K562 (cell line): ENCODE data around the gene ZFP57. TPM values are rescaled to one million over a fixed set of nuclear protein-coding genes. Genes with fewer than 3 reads are reported as not detected.
A peak's percentile ranks its signal among the peaks of the same experiment; 100 is the strongest.

Experiments used
- ATAC-seq: fragments of 200-7000 bp; cut with Tn5 transposase; 3 replicates; pipeline ENCODE4 v1.9.1; 2020; ENCODE audit warnings: moderate library complexity
- BruUV-seq: library from RNA; stranded (reverse); fragments of 400-500 nt; replicated peaks from 2 replicates; lab custom pipeline; 2021; lab: Mats Ljungman, UMichigan
- CTCF ChIA-PET: fragments of 300-600 bp; formaldehyde crosslinking; extraction: SDS; loops from one replicate; lab custom pipeline; 2021; ENCODE audit warnings: low intra/inter-chr PET ratio; lab: Yijun Ruan, JAX
- POLR2A ChIA-PET: fragments of 300-600, 350-650 bp; sonication (Branson Sonifier 250); formaldehyde crosslinking; extraction: SDS; loops from one replicate; lab custom pipeline; 2021; ENCODE audit warnings: antibody characterized with exemption, inconsistent platforms; lab: Yijun Ruan, JAX
- DNase-seq, 4 experiments: peaks; one replicate each; pipeline versions ENCODE4 v3.0.0 to v3.0.0-alpha.2; 2011 to 2018; ENCODE audit warnings: low spot score in 3 of 4, mixed read lengths in 3 of 4; ENCODE audit errors: extremely low read depth in 1 of 4
- FAIRE-seq: peaks from 2 replicates; lab custom pipeline; 2011; peaks lifted over from hg19 to GRCh38; lab: Jason Lieb, UNC
- H2AFZ ChIP-seq: 2 replicates; pipeline ENCODE4 v1.6.0; 2011; ENCODE audit warnings: low read depth, low read length, control low read depth, inconsistent platforms
- H3K27ac ChIP-seq: fragments of 200-600 bp; 3 replicates; pipeline ENCODE4 v1.8.0; 2011; ENCODE audit warnings: low read depth, mild to moderate bottlenecking, control low read depth, inconsistent platforms, low read length, moderate library complexity, mixed read lengths; ENCODE audit errors: extremely low read depth
- H3K27me3 ChIP-seq, 2 experiments: fragments of 300-600 bp in 1 of 2; 2 replicates in 1 of 2; 3 replicates in 1 of 2; pipeline versions ENCODE4 v1.6.0 to v1.8.0; 2011; ENCODE audit warnings: inconsistent platforms in 2 of 2, low read length in 2 of 2, mild to moderate bottlenecking in 1 of 2, mixed read lengths in 1 of 2, moderate library complexity in 1 of 2; ENCODE audit not compliant: control insufficient read depth in 2 of 2, insufficient read depth in 2 of 2
- H3K36me3 ChIP-seq: fragments of 300-600 bp; 3 replicates; pipeline ENCODE4 v1.8.0; 2011; ENCODE audit warnings: mild to moderate bottlenecking, low read length, inconsistent platforms; ENCODE audit not compliant: control insufficient read depth, insufficient read depth
- H3K4me1 ChIP-seq, 2 experiments: fragments of 200-600 bp in 1 of 2; replicated peaks in 1 of 2; 2 replicates in 1 of 2; 3 replicates in 1 of 2; pipeline versions ENCODE4 v1.5.1 to v1.8.0; 2011; ENCODE audit warnings: inconsistent platforms in 2 of 2, low read length in 2 of 2, mild to moderate bottlenecking in 1 of 2, mixed read lengths in 1 of 2, moderate library complexity in 1 of 2; ENCODE audit not compliant: control insufficient read depth in 2 of 2, insufficient read depth in 2 of 2
- H3K4me2 ChIP-seq: 2 replicates; pipeline ENCODE4 v1.6.1; 2011; ENCODE audit warnings: low read length, control low read depth, inconsistent platforms, mixed read lengths; ENCODE audit not compliant: insufficient read depth
- H3K4me3 ChIP-seq: fragments of 200-600 bp; sonication (generic), shearing (Covaris generic); 2 replicates; pipeline ENCODE4 v1.5.1; 2016; ENCODE audit warnings: control low read depth, inconsistent platforms
- H3K79me2 ChIP-seq: fragments of 200-600 bp; 3 replicates; pipeline ENCODE4 v1.8.0; 2011; ENCODE audit warnings: low read length, inconsistent platforms; ENCODE audit not compliant: control insufficient read depth, insufficient read depth
- H3K9ac ChIP-seq, 2 experiments: 2 replicates each; pipeline versions ENCODE4 v1.6.0 to v1.6.1; 2011; ENCODE audit warnings: low read depth in 2 of 2, low read length in 2 of 2, control low read depth in 1 of 2, inconsistent platforms in 1 of 2, mild to moderate bottlenecking in 1 of 2, mixed read lengths in 1 of 2; ENCODE audit not compliant: insufficient read depth in 1 of 2
- H3K9me1 ChIP-seq: one replicate; pipeline ENCODE4 v1.6.0; 2011; ENCODE audit warnings: inconsistent platforms, mild to moderate bottlenecking, low read length, moderate library complexity; ENCODE audit not compliant: control insufficient read depth, insufficient read depth
- H3K9me3 ChIP-seq: replicated peaks from 2 replicates; pipeline ENCODE4 v1.5.1; 2011; ENCODE audit warnings: low read depth, low read length, inconsistent platforms; ENCODE audit not compliant: control insufficient read depth, insufficient read depth
- H4K20me1 ChIP-seq: replicated peaks from 2 replicates; pipeline ENCODE4 v1.6.1; 2011; ENCODE audit warnings: low read length, inconsistent platforms, mixed read lengths; ENCODE audit not compliant: control insufficient read depth, insufficient read depth
- HNRNPK ChIP-seq: fragments of 200-400 bp; formaldehyde crosslinking; IDR thresholded peaks from one replicate; pipeline ENCODE4 v1.6.1; 2018; ENCODE audit warnings: mild to moderate bottlenecking, low read depth, low read length; ENCODE audit not compliant: poor library complexity, severe bottlenecking
- HNRNPL ChIP-seq: fragments of 200-400 bp; formaldehyde crosslinking; IDR thresholded peaks from 2 replicates; pipeline ENCODE4 v1.6.1; 2017; ENCODE audit warnings: low read depth, mild to moderate bottlenecking, low read length
- RBM25 ChIP-seq: fragments of 200-400 bp; formaldehyde crosslinking; IDR thresholded peaks from 2 replicates; pipeline ENCODE4 v1.6.1; 2018; ENCODE audit warnings: low read length, low read depth, moderate library complexity; ENCODE audit not compliant: severe bottlenecking
- WGBS: fragments of 100-300 bp; shearing (Covaris generic); methylation state at CpG from one replicate; pipeline ENCODE4 v1.1.6; 2016; ENCODE audit warnings: low coverage, mixed read lengths; ENCODE audit not compliant: insufficient coverage; ENCODE audit errors: missing lambda C conversion rate; 5-methylcytosine and 5-hydroxymethylcytosine counted together
- in situ Hi-C: fragments of 300-500 bp; cut with MboI; formaldehyde crosslinking; loops from 4 replicates; pipeline ENCODE4 v1.15.0; 2018; ENCODE audit warnings: inconsistent platforms, mixed read lengths
- intact Hi-C: fragments of 100-400 bp; cut with micrococcal nuclease; formaldehyde crosslinking; loops from 2 replicates; pipeline ENCODE4 v1.14.2; 2022
- polyA plus RNA-seq, 8 experiments: library from polyadenylated mRNA; depleted of rRNA in 4 of 8; stranded (reverse) in 5 of 8; unstranded in 3 of 8; fragments of >200 nt; fragmentation: Nextera tagmentation in 2 of 8; fragmentation: Illumina TruSeq in 1 of 8; extraction: Ambion mirVana in 2 of 8; extraction: Trizol in 1 of 8; gene quantifications; 2 replicates each; pipeline versions ENCODE4 v1.2.1 to v1.2.3, GENCODE V29; 2011 to 2014; ENCODE audit warnings: inconsistent platforms in 1 of 8, missing spikeins in 1 of 8
- total RNA-seq, 7 experiments: library from RNA; depleted of rRNA in 6 of 7; stranded (reverse); fragments of >200 nt in 6 of 7; fragmentation: Illumina TruSeq in 2 of 7; extraction: Trizol in 2 of 7; gene quantifications; 2 replicates each; pipeline versions ENCODE4 v1.2.1 to v1.2.3, GENCODE V29; 2011 to 2021; ENCODE audit warnings: low replicate concordance in 1 of 7

The ZFP57 gene
- total and polyA plus RNA-seq, 9 of the 15 experiments (the other 6 are each of a cell fraction or from before 2014, with no cell fraction given) = 0.04 to 0.28 (median 0.13) TPM

GRCh38 chr6:29666826-29667130, 14.2 kb downstream of the ZFP57 start (continued):
- no peak for TF ChIP-seq HNRNPK

DNA sequence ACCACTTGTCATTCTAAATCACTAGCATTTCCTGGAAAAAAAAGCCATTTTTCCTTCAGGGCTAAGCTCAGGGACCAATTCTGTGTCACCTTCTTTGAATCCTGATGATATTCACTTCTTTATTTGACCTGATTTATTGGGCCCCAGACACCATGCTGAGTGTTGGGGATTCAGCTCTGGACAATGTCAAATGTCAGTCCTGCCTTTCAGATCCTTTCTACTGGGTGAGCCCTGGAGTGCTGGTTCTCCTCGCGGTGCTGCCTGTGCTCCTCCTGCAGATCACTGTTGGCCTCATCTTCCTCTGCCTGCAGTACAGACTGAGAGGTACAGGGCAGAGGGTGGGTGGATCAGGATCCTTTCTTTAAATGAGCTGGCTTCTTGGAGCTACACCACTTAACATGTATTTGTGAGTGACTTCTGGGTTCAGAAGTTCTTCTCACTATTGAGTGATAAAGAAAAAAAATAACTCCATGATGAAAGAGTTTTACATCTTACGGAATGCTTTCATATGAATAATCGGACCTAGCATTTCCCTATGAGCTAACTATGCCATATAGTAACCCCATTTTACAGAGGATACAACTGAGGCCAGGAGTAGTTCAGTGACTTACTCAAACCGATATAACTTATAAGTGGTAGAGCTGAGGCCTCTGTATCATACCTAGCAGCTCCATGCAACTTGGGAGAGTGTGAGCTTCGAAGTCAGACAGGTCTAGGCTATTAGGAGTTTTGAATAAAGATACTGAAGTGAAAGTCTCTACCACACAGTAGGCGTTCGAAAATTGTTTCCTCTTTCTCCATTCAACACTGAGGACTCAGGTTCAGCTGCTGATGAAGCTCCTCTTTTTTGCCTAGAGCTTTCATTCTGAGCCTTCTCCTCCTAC, 14.8 kb downstream of the ZFP57 start:
- ChIA-PET POLR2A (interaction anchor here (0.5 to 1.7 kb wide), 6 partner anchors 16 to 1613 kb away, joined by 3 to 8 read pairs (median 4); no protein-coding TSS in a partner anchor), CTCF (no interaction called here)
- H3K9me3 ChIP-seq = no peaks in the 10 kb centered on the region
- H3K9me1 ChIP-seq = no peaks in the 10 kb centered on the region
- H3K4me1 ChIP-seq = no peaks in the 10 kb centered on the region
- H3K27ac ChIP-seq = no peak overlapping the region
- no peak overlapping the region for H2AFZ ChIP-seq
- H3K79me2 ChIP-seq = no peaks in the 10 kb centered on the region
- 0 out of 2 replicates have a peak, but pooled peaks cover 3% of the 10 kb centered on the region for H4K20me1 ChIP-seq
- no peak for DNase-seq
- H3K27me3 ChIP-seq = peaks cover 19 to 42% of the 10 kb centered on the region in 2 experiments
- TF ChIP-seq RBM25 = peak; percentile 75
- TF ChIP-seq HNRNPL = no peak
- in situ Hi-C loops (no loop called here), intact Hi-C loops (no loop called here)
- H3K4me3 ChIP-seq = no peak overlapping the region
- no peak; the same call in 2 of the 3 replicates for ATAC-seq
- BruUV-seq = no TSS peak
- H3K4me2 ChIP-seq = no peak overlapping the region
- no peak overlapping the region for H3K9ac ChIP-seq
- no peak for FAIRE-seq
- H3K36me3 ChIP-seq = no peaks in the 10 kb centered on the region
- WGBS = 6% methylated on average over 8 of the region's 8 CpGs
